SK-N-SH (cell line): ENCODE measurements around the gene FMN2. TPM values are rescaled to one million over a fixed set of nuclear protein-coding genes. Genes with fewer than 3 reads are reported as not detected.

Source experiments
- CTCF ChIA-PET: fragments of 300-600, 350-600 bp; formaldehyde crosslinking; extraction: SDS; loops from one replicate; lab custom pipeline; 2021; lab: Yijun Ruan, JAX
- POLR2A ChIA-PET: fragments of 350-600 bp; sonication (Branson Sonifier 250); formaldehyde crosslinking; extraction: SDS; loops from one replicate; lab custom pipeline; 2020; ENCODE audit warnings: antibody characterized with exemption, inconsistent platforms; lab: Yijun Ruan, JAX
- DNase-seq: peaks from one replicate; pipeline ENCODE4 v3.0.0; 2012
- H2AFZ ChIP-seq: fragments of 200-600 bp; sonication (generic); 2 replicates; pipeline ENCODE4 v1.8.1; 2016; ENCODE audit warnings: antibody characterized with exemption, mild to moderate bottlenecking, low read depth
- H3F3A ChIP-seq: fragments of 200-600 bp; sonication (generic); replicated peaks from 2 replicates; pipeline ENCODE3; 2016; ENCODE audit warnings: antibody characterized with exemption, mild to moderate bottlenecking; ENCODE audit not compliant: insufficient read depth
- H3K27ac ChIP-seq, 2 experiments: fragments of 200-500 bp in 1 of 2; fragments of 200-600 bp in 1 of 2; sonication (Bioruptor generic) in 1 of 2; sonication (generic), shearing (Covaris generic) in 1 of 2; 2 replicates each; pipeline versions ENCODE4 v1.5.1 to v1.6.1; 2014 to 2016; ENCODE audit warnings: low read depth in 2 of 2, inconsistent platforms in 1 of 2, low read length in 1 of 2, mild to moderate bottlenecking in 1 of 2, mixed read lengths in 1 of 2
- H3K27me3 ChIP-seq: fragments of 200-600 bp; sonication (generic), shearing (Covaris generic); 2 replicates; pipeline ENCODE4 v1.6.1; 2016; ENCODE audit warnings: mixed run types; ENCODE audit not compliant: insufficient read depth
- H3K36me3 ChIP-seq, 2 experiments: fragments of 200-500 bp in 1 of 2; fragments of 200-600 bp in 1 of 2; sonication (Bioruptor generic) in 1 of 2; sonication (generic) in 1 of 2; replicated peaks in 1 of 2; 2 replicates each; pipeline versions ENCODE3 to v1.5.1; 2014 to 2016; ENCODE audit warnings: low read length in 1 of 2, mild to moderate bottlenecking in 1 of 2; ENCODE audit not compliant: insufficient read depth in 2 of 2, control insufficient read depth in 1 of 2
- H3K4me1 ChIP-seq, 2 experiments: fragments of 200-500 bp in 1 of 2; fragments of 200-600 bp in 1 of 2; sonication (Bioruptor generic) in 1 of 2; sonication (generic), shearing (Covaris generic) in 1 of 2; 2 replicates each; pipeline versions ENCODE4 v1.5.1 to v1.6.1; 2014 to 2016; ENCODE audit warnings: low read depth in 1 of 2, low read length in 1 of 2, mixed run types in 1 of 2; ENCODE audit not compliant: insufficient read depth in 2 of 2, control insufficient read depth in 1 of 2
- H3K4me2 ChIP-seq: fragments of 200-600 bp; sonication (generic), shearing (Covaris generic); 2 replicates; pipeline ENCODE4 v1.6.1; 2017; ENCODE audit warnings: mixed run types
- H3K4me3 ChIP-seq, 2 experiments: fragments of 200-500 bp in 1 of 2; fragments of 200-600 bp in 1 of 2; sonication (Bioruptor generic) in 1 of 2; sonication (generic), shearing (Covaris generic) in 1 of 2; 2 replicates each; pipeline versions ENCODE4 v1.5.1 to v1.8.1; 2014 to 2016; ENCODE audit warnings: low read depth in 2 of 2, inconsistent platforms in 1 of 2, low read length in 1 of 2, mild to moderate bottlenecking in 1 of 2, mixed read lengths in 1 of 2, moderate library complexity in 1 of 2
- H3K79me2 ChIP-seq: fragments of 200-600 bp; sonication (generic); 2 replicates; pipeline ENCODE4 v1.8.1; 2017; ENCODE audit warnings: mild to moderate bottlenecking; ENCODE audit not compliant: insufficient read depth
- H3K9ac ChIP-seq: fragments of 200-600 bp; sonication (generic); 2 replicates; pipeline ENCODE4 v1.6.1; 2017; ENCODE audit warnings: mixed run types
- H3K9me2 ChIP-seq: fragments of 200-600 bp; sonication (generic); 2 replicates; pipeline ENCODE4 v1.6.1; 2017; ENCODE audit warnings: mixed run types
- H3K9me3 ChIP-seq: fragments of 200-600 bp; sonication (generic); 2 replicates; pipeline ENCODE4 v1.6.1; 2017; ENCODE audit warnings: mixed run types, mild to moderate bottlenecking, moderate library complexity
- H4K20me1 ChIP-seq: fragments of 200-600 bp; sonication (generic); 2 replicates; pipeline ENCODE4 v1.6.1; 2017; ENCODE audit warnings: mild to moderate bottlenecking, mixed run types; ENCODE audit not compliant: insufficient read depth
- CTCF ChIP-seq: fragments of 200-600 bp; sonication (generic); IDR thresholded peaks from 2 replicates; pipeline ENCODE4 v1.6.1; 2017; ENCODE audit warnings: antibody characterized with exemption, mild to moderate bottlenecking, moderate library complexity
- FOXJ3 ChIP-seq: sonication (generic); formaldehyde crosslinking; IDR thresholded peaks from 2 replicates; pipeline ENCODE4 v1.5.1; 2020; ENCODE audit warnings: mild to moderate bottlenecking, missing genetic modification reagents
- FOXM1 ChIP-seq: IDR thresholded peaks from 2 replicates; pipeline ENCODE4 v1.4.0; 2012; ENCODE audit warnings: low read depth, mild to moderate bottlenecking
- GATA2 ChIP-seq: sonication (generic); formaldehyde crosslinking; IDR thresholded peaks from 2 replicates; pipeline ENCODE4 v1.5.0; 2020; ENCODE audit warnings: mild to moderate bottlenecking, missing genetic modification reagents
- IRF3 ChIP-seq: fragments of 150-350 bp; IDR thresholded peaks from 2 replicates; pipeline ENCODE4 v1.6.1; 2016; ENCODE audit warnings: mild to moderate bottlenecking, low read depth, low read length
- JUND ChIP-seq: IDR thresholded peaks from 2 replicates; pipeline ENCODE4 v1.4.0; 2012
- PBX3 ChIP-seq: IDR thresholded peaks from 2 replicates; pipeline ENCODE4; 2012
- POLR2AphosphoS5 ChIP-seq: IDR thresholded peaks from 2 replicates; pipeline ENCODE4 v1.6.1; 2012; ENCODE audit warnings: low read depth, low read length
- RAD21 ChIP-seq: IDR thresholded peaks from 2 replicates; pipeline ENCODE4 v1.6.1; 2012; ENCODE audit warnings: mild to moderate bottlenecking, low read length
- REST ChIP-seq: IDR thresholded peaks from 2 replicates; pipeline ENCODE4 v1.6.1; 2012; ENCODE audit warnings: mild to moderate bottlenecking, low read depth, low read length, moderate library complexity
- SIN3A ChIP-seq: IDR thresholded peaks from 2 replicates; pipeline ENCODE4 v1.6.1; 2012; ENCODE audit warnings: low read depth, mild to moderate bottlenecking, low read length, moderate library complexity, borderline replicate concordance
- SMC3 ChIP-seq: IDR thresholded peaks from 2 replicates; pipeline ENCODE4 v1.6.1; 2012; ENCODE audit warnings: low read depth, low read length, improper control_type of control experiment
- TAF1 ChIP-seq: IDR thresholded peaks from 2 replicates; pipeline ENCODE4 v1.6.1; 2012; ENCODE audit warnings: low read depth, mild to moderate bottlenecking, low read length, moderate library complexity, borderline replicate concordance
- USF2 ChIP-seq: fragments of 150-350 bp; IDR thresholded peaks from 2 replicates; pipeline ENCODE4 v1.6.1; 2017; ENCODE audit warnings: antibody characterized with exemption, low read length, low read depth, borderline replicate concordance
- YY1 ChIP-seq: IDR thresholded peaks from 2 replicates; pipeline ENCODE4 v1.4.0; 2012; ENCODE audit warnings: low read depth, mild to moderate bottlenecking
- WGBS: methylation state at CpG from one replicate; pipeline ENCODE4 v1.1.6; 2017; ENCODE audit warnings: low lambda C conversion rate; 5-methylcytosine and 5-hydroxymethylcytosine counted together
- polyA plus RNA-seq, 3 experiments: library from polyadenylated mRNA; depleted of rRNA; stranded (reverse); fragments of >200 nt; gene quantifications; 2 replicates each; pipeline ENCODE4 v1.2.3, GENCODE V29; 2012

FMN2 gene
- polyA plus RNA-seq, 1 of the 3 experiments (the other 2 are of a cell fraction) = 7.2 TPM

- H3K9ac ChIP-seq = no peak overlapping the region
- H3K4me3 ChIP-seq = no peak overlapping the region
- TF ChIP-seq YY1 (no peak), IRF3 (no peak), USF2 (no peak), SMC3 (no peak), CTCF (no peak), TAF1 (no peak), JUND (no peak), POLR2AphosphoS5 (no peak), FOXJ3 (CRISPR knock-in tag) (no peak), RAD21 (no peak), FOXM1 (no peak), GATA2 (CRISPR knock-in tag) (no peak), REST (no peak), SIN3A (no peak), PBX3 (no peak)
- no peak overlapping the region for H3K27ac ChIP-seq
- H3F3A ChIP-seq = peaks cover 23% of the 10 kb centered on the region
- ChIA-PET CTCF (interaction anchor here (1.2 kb wide), 1 partner anchor 150 kb away, joined by 3 read pairs; no protein-coding TSS in a partner anchor), POLR2A (no interaction called here)
- H3K27me3 ChIP-seq = no peaks in the 10 kb centered on the region
- H3K4me1 ChIP-seq = peaks cover 5 to 6% of the 10 kb centered on the region in 2 experiments; a peak in 3 of 4 replicates
- H4K20me1 ChIP-seq = no peaks in the 10 kb centered on the region
- no peaks in the 10 kb centered on the region for H3K9me2 ChIP-seq
- no peak overlapping the region for H3K4me2 ChIP-seq
- H3K36me3 ChIP-seq = peaks cover 32 to 65% of the 10 kb centered on the region in 2 experiments
- peaks cover 20% of the 10 kb centered on the region; the same call in 1 of the 2 replicates for H3K9me3 ChIP-seq
- 97% methylated on average over 5 of the region's 5 CpGs for WGBS
- no peak overlapping the region for H2AFZ ChIP-seq
- DNase-seq = no peak
- H3K79me2 ChIP-seq = peaks cover 95% of the 10 kb centered on the region
Observed at GRCh38 chr1:240304466-240304865, 212.8 kb downstream of the FMN2 start.
